Prostate gland (tissue), 2 donors: ENCODE data around the gene APBA2. TPM values are rescaled to one million over a fixed set of nuclear protein-coding genes. Genes with fewer than 3 reads are reported as not detected.

Experiments
- DNase-seq: peaks from one replicate; pipeline ENCODE4 v3.0.0-alpha.2; 2019; ENCODE audit warnings: low spot score
- H3K27ac ChIP-seq, 2 donors: fragments of 200-600 bp; sonication (generic); 2 replicates each; pipeline ENCODE4 v1.5.1; 2017 to 2019
- H3K27me3 ChIP-seq: fragments of 200-600 bp; sonication (generic); replicated peaks from 2 replicates; pipeline ENCODE4 v1.5.1; 2019; ENCODE audit not compliant: insufficient read depth
- H3K36me3 ChIP-seq, 2 donors: fragments of 200-600 bp; sonication (generic); 1 replicate in 1 of 2; 2 replicates in 1 of 2; pipeline versions ENCODE4 v1.5.1 to v1.8.1; 2017 to 2019
- H3K4me1 ChIP-seq: fragments of 200-600 bp; sonication (generic); replicated peaks from 2 replicates; pipeline ENCODE4 v1.5.1; 2019
- H3K4me3 ChIP-seq, 2 donors: fragments of 200-600 bp; sonication (generic); 2 replicates each; pipeline ENCODE4 v1.5.1; 2017 to 2019
- H3K9me3 ChIP-seq: fragments of 200-600 bp; sonication (generic); 2 replicates; pipeline ENCODE4 v1.5.1; 2017
- POLR2A ChIP-seq: fragments of 450-650 bp; IDR thresholded peaks from one replicate; pipeline ENCODE4 v1.6.1; 2016; ENCODE audit warnings: antibody characterized with exemption, mild to moderate bottlenecking
- POLR2AphosphoS5 ChIP-seq: sonication (generic); formaldehyde crosslinking; IDR thresholded peaks from one replicate; pipeline ENCODE4 v1.6.1; 2017; ENCODE audit warnings: antibody characterized with exemption
- WGBS: methylation state at CpG from one replicate; pipeline ENCODE4 v1.1.5; 2018; 5-methylcytosine and 5-hydroxymethylcytosine counted together
- intact Hi-C: fragments of 100-400 bp; cut with DNase I; formaldehyde crosslinking; loops from one replicate; pipeline ENCODE4 v1.14.2; 2022
- total RNA-seq, 2 donors: library from RNA; depleted of rRNA; stranded (reverse); fragments of >200 nt; gene quantifications; one replicate each; pipeline ENCODE4 v1.1.0, GENCODE V29; 2016
- TF ChIP-seq, protein P1 (sequence below), 4 experiments: fragments of 200-600 bp in 2 of 4; fragments of 450-650 bp in 2 of 4; sonication (generic) in 2 of 4; IDR thresholded peaks; 1 replicate in 3 of 4; 2 replicates in 1 of 4; pipeline ENCODE4 v1.5.1; 2016 to 2019; ENCODE audit warnings: antibody characterized with exemption in 4 of 4, mild to moderate bottlenecking in 2 of 4, moderate library complexity in 2 of 4

The APBA2 gene
- total RNA-seq, 2 donors from 2014 or later = 2.6 to 25.3 TPM

DNA sequence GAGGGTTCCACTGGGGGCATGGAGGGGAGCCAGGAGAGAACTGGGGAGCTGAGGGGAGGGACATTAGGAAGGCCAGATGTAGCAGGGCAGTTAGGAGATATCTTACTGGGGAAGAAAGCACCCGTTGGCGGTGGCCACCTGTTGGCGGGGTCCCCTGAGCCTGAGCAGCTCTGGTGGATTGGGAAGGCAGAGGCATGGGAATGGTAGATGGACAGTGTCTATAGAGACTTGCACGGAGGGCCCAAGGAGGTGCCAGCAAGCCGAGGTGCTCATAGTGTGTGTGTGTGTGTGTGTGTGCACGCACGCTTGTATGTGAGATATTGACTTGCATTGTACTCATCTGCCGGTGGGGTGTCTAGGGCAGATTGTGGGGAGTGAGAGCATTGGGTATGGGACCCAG lies 179.0 kb downstream of the APBA2 start:
- TF ChIP-seq, protein P1, sequence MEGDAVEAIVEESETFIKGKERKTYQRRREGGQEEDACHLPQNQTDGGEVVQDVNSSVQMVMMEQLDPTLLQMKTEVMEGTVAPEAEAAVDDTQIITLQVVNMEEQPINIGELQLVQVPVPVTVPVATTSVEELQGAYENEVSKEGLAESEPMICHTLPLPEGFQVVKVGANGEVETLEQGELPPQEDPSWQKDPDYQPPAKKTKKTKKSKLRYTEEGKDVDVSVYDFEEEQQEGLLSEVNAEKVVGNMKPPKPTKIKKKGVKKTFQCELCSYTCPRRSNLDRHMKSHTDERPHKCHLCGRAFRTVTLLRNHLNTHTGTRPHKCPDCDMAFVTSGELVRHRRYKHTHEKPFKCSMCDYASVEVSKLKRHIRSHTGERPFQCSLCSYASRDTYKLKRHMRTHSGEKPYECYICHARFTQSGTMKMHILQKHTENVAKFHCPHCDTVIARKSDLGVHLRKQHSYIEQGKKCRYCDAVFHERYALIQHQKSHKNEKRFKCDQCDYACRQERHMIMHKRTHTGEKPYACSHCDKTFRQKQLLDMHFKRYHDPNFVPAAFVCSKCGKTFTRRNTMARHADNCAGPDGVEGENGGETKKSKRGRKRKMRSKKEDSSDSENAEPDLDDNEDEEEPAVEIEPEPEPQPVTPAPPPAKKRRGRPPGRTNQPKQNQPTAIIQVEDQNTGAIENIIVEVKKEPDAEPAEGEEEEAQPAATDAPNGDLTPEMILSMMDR (IDR thresholded peaks at IDR 0.05) = no peak
- TF ChIP-seq POLR2AphosphoS5 (no peak), POLR2A (no peak)
- intact Hi-C loops = no loop called here
- Histone ChIP-seq H3K4me1 (no peaks in the 10 kb centered on the region), H3K27me3 (no peaks in the 10 kb centered on the region), H3K36me3 (no peaks in the 10 kb centered on the region), H3K27ac (no peak overlapping the region), H3K4me3 (no peak overlapping the region), H3K9me3 (no peaks in the 10 kb centered on the region)
- 90% methylated on average over 8 of the region's 8 CpGs for WGBS
- no peak for DNase-seq

DNA sequence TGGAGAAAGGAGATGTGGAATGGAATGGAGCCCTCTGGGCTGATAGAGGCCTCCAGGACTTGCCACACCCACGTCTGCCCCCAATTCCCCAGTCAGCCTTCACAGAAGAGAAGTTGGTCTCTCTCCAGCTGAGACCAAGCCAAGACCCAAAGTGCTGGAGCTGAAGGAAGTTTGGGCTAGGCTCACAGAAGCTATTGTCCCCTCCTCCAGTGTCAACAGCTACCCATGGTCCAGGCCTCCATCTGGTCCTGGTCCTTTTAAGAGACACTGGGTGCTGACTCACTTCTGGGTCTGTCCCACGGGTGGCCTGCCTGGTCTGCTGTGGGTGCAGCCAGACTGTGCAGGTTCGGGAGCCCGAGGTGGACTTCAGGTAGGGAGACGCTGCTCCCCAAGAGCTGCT lies 179.8 kb downstream of the APBA2 start:
- H3K27ac ChIP-seq = no peak overlapping the region
- intact Hi-C loops = no loop called here
- 82% methylated on average over 5 of the region's 5 CpGs for WGBS
- no peak overlapping the region for H3K4me3 ChIP-seq
- TF ChIP-seq POLR2AphosphoS5 (no peak), POLR2A (no peak)
- TF ChIP-seq, protein P1 (IDR thresholded peaks at IDR 0.05) = no peak
- no peaks in the 10 kb centered on the region for H3K9me3 ChIP-seq
- no peaks in the 10 kb centered on the region for H3K4me1 ChIP-seq
- DNase-seq = no peak
- H3K36me3 ChIP-seq = no peaks in the 10 kb centered on the region
- no peaks in the 10 kb centered on the region for H3K27me3 ChIP-seq

DNA sequence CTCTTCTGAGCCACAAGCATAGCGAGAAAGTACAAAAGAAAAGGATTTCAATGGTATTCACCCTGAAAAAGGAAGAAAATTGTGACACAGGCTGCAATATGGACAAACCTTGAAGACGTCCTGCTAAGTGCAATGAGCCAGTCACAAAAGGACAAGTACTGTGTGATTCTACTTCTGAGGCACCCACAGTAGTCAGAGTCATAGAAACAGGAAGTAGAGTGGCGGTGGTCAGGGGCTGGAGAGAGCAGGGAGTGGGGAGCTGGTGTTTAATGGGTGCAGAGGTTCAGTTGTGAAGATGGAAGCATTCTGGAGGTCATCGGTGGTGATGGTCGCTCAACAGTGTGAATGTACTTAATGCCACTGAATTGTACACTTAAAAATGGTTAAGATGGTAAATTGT lies 180.5 kb downstream of the APBA2 start:
- Histone ChIP-seq H3K4me1 (no peaks in the 10 kb centered on the region), H3K9me3 (no peaks in the 10 kb centered on the region), H3K4me3 (no peak overlapping the region), H3K36me3 (no peaks in the 10 kb centered on the region), H3K27ac (no peak overlapping the region), H3K27me3 (no peaks in the 10 kb centered on the region)
- DNase-seq = no peak
- intact Hi-C loops = no loop called here
- 96% methylated on average over 5 of the region's 5 CpGs for WGBS
- TF ChIP-seq POLR2AphosphoS5 (no peak), POLR2A (no peak)
- TF ChIP-seq, protein P1 (IDR thresholded peaks at IDR 0.05) = no peak

DNA sequence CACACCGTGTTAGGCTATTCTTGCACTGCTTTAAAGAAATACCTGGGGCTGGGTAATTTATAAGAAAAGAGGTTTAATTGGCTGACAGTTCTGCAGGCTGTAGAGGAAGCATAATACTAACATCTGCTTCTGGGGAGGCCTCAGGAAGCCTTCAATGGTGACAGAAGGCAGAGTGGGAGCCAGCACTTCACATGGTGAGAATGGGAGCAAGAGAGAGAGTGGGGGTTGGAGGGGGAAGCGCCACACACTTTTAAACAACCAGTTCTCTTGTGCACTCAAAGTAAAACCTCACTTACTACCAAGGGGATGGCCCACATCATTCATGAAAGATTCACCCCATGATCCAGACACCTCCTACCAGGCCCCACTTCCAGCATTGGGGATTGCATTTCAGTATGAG lies 181.1 kb downstream of the APBA2 start:
- WGBS = 91% methylated on average over 2 of the region's 2 CpGs
- DNase-seq = no peak
- no peaks in the 10 kb centered on the region for H3K27me3 ChIP-seq
- intact Hi-C loops = no loop called here
- no peak overlapping the region for H3K4me3 ChIP-seq
- no peaks in the 10 kb centered on the region for H3K36me3 ChIP-seq
- no peaks in the 10 kb centered on the region for H3K9me3 ChIP-seq
- no peaks in the 10 kb centered on the region for H3K4me1 ChIP-seq
- H3K27ac ChIP-seq = no peak overlapping the region
- TF ChIP-seq, protein P1 (IDR thresholded peaks at IDR 0.05) = no peak

DNA sequence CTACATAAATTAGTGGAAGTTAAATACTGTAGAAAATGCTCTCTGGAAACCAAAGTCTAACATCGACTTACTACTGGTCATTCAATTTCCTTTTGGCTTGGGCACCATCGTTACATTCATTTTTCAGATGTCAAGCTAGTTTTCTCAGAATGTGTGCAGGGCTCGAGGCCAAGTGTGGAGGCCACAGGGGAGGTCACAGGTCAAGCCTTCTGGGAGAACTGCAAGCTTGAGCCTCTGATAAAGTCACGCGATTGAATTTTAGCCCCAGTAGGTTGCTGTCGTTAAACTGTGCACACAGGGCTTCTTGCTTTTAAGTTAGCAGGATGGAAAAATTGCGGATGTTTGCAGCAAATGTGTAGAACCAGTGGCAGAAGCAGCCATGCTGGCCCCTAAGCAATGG lies 182.2 kb downstream of the APBA2 start:
- no peak for DNase-seq
- Histone ChIP-seq H3K4me1 (no peaks in the 10 kb centered on the region), H3K4me3 (no peak overlapping the region), H3K27me3 (no peaks in the 10 kb centered on the region), H3K27ac (no peak overlapping the region), H3K36me3 (no peaks in the 10 kb centered on the region), H3K9me3 (no peaks in the 10 kb centered on the region)
- intact Hi-C loops = no loop called here
- 88% methylated on average over 7 of the region's 7 CpGs for WGBS
- no peak for TF ChIP-seq POLR2AphosphoS5
- TF ChIP-seq, protein P1 (IDR thresholded peaks at IDR 0.05) = no peak
